Central memory CD8-positive, alpha-beta T cell (primary cell): ENCODE measurements around the gene PSD4.

Source experiments
- ATAC-seq: fragments of 150-1000 bp; cut with Tn5 transposase; replicated peaks from 2 replicates; pipeline ENCODE4 v1.10.0; 2022; ENCODE audit warnings: mild to moderate bottlenecking, moderate FRiP score, moderate number of reproducible peaks; ENCODE audit not compliant: poor library complexity, severe bottlenecking; ENCODE audit errors: extremely low read depth
- DNase-seq, 2 donors: peaks; one replicate each; pipeline ENCODE4 v3.0.0; 2021; ENCODE audit warnings: low spot score in 2 of 2
- H3K27ac Mint-ChIP-seq: one replicate; pipeline ENCODE4 v1.8.0; 2022; ENCODE audit warnings: low read depth, mild to moderate bottlenecking, moderate library complexity, mixed read lengths
- H3K27me3 Mint-ChIP-seq: one replicate; pipeline ENCODE4 v1.8.0; 2022; ENCODE audit warnings: mixed read lengths
- H3K36me3 Mint-ChIP-seq: one replicate; pipeline ENCODE4 v1.8.0; 2022; ENCODE audit warnings: mild to moderate bottlenecking, moderate library complexity, mixed read lengths; ENCODE audit not compliant: insufficient read depth
- H3K4me1 Mint-ChIP-seq: one replicate; pipeline ENCODE4 v1.8.0; 2022; ENCODE audit warnings: mixed read lengths
- H3K4me3 Mint-ChIP-seq: one replicate; pipeline ENCODE4 v1.8.0; 2022; ENCODE audit warnings: mild to moderate bottlenecking, moderate library complexity, mixed read lengths
- H3K9me3 Mint-ChIP-seq: one replicate; pipeline ENCODE4 v1.8.0; 2022; ENCODE audit warnings: mixed read lengths

PSD4 gene

DNA sequence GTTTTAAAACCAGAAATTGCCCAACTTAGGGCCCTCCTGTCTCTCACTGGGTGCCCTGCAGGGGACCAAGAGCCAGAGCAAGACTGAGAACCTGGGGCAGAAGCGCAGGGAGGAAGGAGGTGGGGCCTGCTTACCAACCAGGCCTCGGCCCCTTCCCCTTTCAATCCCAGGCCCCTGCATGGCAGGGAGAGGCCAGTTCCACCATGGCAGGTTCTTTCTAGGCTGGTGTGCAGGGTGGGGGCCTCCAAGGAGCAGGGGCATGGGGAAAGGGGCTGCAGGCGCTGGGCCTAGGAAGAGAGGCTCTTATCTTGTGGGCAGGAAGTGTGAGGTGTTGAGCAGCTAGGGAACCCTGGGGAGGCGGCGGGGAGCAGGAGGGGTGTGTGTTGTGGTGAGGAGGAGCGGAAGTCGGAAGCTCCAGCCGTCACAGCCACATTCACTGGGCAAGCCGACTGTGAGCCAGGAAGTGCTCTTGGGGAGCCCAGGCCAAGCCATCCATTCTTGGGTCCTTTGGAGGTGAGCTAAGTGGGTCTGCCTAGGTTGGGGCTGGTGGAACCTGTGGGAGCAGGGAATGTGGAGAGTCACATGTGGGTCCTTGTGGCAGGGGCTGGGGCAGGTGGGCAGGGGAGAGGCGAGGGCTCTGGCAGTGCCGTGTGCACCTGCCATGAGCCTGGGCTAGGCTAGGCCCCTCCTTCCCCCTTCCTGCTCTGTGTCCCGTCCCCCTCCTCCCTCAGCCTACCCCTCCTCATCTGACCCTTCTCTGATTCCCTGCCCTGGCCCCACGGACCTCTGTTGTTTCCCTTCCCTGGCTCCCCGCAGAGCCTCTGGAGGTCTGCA, at the start of gene PSD4:
PSD4 (plus strand) TSS at position 430 of the 834 bp plus-strand sequence. CDS start 8,486 bp downstream, outside the sequence.
- peak within 1 kb of the TSS; percentile 82 for H3K4me3 Mint-ChIP-seq
- ATAC-seq (peak; percentile 86), DNase-seq (peak; percentile 70 to 86)
- no peaks in the 10 kb centered on the region for H3K9me3 Mint-ChIP-seq
- peaks cover 31% of the 10 kb centered on the region for H3K36me3 Mint-ChIP-seq
- no peaks in the 10 kb centered on the region for H3K27me3 Mint-ChIP-seq
- peak within 1 kb of the TSS; percentile 94 for H3K27ac Mint-ChIP-seq
- H3K4me1 Mint-ChIP-seq: peaks cover 79% of the 10 kb centered on the region

DNA sequence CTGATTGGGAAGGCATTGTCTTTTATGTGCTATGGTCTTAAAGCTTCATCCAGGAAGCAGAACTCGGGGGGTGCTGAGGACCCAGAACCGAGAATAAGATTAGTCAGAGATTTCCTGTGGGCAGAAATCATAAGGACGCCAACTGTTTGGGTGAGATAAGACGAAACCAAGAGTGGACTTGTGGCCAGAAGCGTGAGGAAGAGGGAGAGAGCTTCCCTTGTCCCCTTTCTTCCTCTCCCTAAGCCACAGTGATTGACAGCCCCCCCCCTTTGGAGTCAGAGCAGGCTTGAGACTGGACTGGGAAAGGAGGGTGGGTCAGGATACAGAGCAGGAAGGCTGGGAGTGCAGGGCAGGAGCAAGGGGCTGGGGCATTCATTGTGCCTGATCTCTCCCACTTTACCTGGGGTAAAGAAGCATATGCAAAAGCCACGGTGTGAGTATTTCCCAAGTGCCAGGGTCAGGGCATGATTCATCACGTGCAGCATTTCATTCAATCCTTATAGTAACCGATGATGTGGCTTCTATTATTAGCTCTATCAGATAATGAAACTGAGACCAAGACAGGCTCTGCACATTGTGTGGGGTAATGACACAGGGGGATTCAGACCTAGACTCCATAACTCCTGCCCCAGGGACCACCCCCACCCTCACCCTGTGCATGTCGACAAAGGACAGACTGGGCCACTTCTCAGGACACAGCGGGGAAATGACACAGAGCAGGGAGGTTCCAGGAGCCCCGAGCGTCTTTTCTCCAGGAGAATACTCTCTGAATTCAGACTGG, 49.4 kb upstream of the PSD4 start:
- ATAC-seq (no peak), DNase-seq (no peak)
- Mint-ChIP-seq H3K36me3 (no peaks in the 10 kb centered on the region), H3K9me3 (no peaks in the 10 kb centered on the region), H3K27me3 (no peaks in the 10 kb centered on the region), H3K4me1 (peaks cover 17% of the 10 kb centered on the region), H3K27ac (no peak overlapping the region), H3K4me3 (no peak overlapping the region)

DNA sequence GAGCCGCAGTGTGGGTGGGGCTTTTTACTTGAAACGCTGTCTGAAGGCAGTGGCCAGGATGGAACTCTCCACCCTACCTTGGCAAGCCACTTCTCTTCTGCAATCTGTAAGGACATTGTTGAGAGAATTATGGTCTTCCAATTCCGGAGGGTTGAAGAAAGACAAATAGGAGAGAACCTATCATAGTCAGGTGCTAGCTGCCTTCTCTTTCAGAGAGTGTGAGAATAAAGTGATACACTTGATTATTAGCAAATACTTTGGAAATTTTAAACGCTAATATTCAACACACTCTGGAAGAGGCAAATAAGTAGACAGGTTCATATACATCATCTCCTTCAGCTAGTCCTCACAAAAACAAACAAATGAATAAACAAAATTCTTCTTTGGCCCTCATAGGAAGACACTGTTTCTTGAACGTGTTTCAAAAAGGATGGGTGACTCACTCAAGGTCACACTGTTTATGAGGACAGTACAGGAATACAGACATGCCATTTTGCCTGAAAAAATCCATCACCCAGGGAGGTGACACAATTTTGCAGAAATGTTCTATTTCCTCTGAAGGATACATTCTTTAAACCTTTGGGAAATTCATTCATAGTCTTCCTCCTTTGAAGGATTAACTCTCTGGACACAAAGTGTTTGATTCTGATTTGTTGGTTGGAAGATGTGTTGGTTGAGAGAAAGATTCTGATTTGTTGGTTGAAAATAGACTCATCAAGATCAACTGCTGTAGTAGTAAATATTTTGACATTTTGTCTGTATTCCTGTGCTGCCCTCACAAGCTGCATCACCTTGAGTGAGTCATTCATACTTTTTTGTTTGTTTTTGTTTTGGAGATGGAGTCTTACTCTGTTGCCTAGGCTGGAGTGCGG, 48.6 kb upstream of the PSD4 start:
- no peaks in the 10 kb centered on the region for H3K27me3 Mint-ChIP-seq
- no peaks in the 10 kb centered on the region for H3K36me3 Mint-ChIP-seq
- no peak overlapping the region for H3K4me3 Mint-ChIP-seq
- ATAC-seq (no peak), DNase-seq (no peak)
- H3K27ac Mint-ChIP-seq: no peak overlapping the region
- no peaks in the 10 kb centered on the region for H3K9me3 Mint-ChIP-seq
- H3K4me1 Mint-ChIP-seq: peaks cover 17% of the 10 kb centered on the region

DNA sequence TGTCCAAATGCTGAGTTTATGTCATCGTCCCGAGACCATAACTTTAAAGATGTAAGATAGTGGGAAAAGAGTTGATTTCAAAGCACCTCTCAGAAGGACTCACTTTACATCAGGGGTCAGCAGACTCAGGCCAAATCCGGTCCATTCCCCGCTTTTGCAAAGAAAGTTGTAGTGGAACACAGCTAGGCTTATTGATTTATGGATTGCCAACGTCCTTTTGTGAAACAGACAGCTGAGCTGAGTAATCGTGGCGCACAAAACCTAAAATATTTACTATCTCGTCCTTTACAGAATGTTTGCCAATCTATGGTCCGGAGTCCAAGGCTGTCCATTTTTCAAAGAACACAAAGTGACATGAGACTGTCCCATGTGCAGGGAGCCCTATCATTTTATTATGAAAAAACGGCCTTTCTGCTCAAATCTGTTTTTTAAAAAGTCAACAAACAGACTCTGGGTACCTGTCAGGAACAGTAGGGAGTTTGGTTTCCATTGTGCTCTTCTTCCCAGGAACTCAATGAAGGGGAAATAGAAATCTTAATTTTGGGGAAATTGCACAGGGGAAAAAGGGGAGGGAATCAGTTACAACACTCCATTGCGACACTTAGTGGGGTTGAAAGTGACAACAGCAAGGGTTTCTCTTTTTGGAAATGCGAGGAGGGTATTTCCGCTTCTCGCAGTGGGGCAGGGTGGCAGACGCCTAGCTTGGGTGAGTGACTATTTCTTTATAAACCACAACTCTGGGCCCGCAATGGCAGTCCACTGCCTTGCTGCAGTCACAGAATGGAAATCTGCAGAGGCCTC, 46.7 kb upstream of the PSD4 start, which contains the start of gene IL1RN:
IL1RN (plus strand) TSS at position 754 of the 801 bp plus-strand sequence; CDS start at position 781, 27 bp downstream.
- ATAC-seq: no peak
- no peaks in the 10 kb centered on the region for H3K27me3 Mint-ChIP-seq
- DNase-seq: no peak
- no peak within 1 kb of the TSS for H3K4me3 Mint-ChIP-seq
- peaks cover 17% of the 10 kb centered on the region for H3K4me1 Mint-ChIP-seq
- no peaks in the 10 kb centered on the region for H3K9me3 Mint-ChIP-seq
- no peaks in the 10 kb centered on the region for H3K36me3 Mint-ChIP-seq
- H3K27ac Mint-ChIP-seq: peak within 1 kb of the TSS; percentile 67

DNA sequence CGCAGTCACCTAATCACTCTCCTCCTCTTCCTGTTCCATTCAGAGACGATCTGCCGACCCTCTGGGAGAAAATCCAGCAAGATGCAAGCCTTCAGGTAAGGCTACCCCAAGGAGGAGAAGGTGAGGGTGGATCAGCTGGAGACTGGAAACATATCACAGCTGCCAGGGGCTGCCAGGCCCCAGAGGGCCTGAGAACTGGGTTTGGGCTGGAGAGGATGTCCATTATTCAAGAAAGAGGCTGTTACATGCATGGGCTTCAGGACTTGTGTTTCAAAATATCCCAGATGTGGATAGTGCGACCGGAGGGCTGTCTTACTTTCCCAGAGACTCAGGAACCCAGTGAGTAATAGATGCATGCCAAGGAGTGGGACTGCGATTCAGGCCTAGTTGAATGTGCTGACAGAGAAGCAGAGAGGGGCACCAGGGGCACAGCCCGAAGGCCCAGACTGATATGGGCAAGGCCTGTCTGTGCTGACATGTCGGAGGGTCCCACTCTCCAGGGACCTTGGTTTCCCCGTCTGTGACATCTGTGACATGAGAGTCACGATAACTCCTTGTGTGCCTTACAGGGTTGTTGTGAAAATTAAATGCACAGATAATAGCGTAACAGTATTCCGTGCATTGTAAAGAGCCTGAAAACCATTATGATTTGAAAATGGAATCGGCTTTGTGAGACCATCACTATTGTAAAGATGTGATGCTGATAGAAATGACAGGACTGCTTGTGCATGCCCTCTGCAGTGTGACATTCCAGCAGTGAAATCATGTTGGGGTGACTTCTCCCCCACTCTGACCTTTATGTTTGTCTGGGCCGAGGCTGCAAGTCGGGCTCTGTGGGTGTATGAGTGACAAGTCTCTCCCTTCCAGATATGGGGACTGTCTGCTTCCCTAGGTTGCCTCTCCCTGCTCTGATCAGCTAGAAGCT, 45.9 kb upstream of the PSD4 start:
- DNase-seq: no peak
- H3K4me1 Mint-ChIP-seq: peaks cover 17% of the 10 kb centered on the region
- H3K27ac Mint-ChIP-seq: peak overlapping the region; percentile 67
- no peaks in the 10 kb centered on the region for H3K9me3 Mint-ChIP-seq
- no peak for ATAC-seq
- H3K36me3 Mint-ChIP-seq: no peaks in the 10 kb centered on the region
- no peaks in the 10 kb centered on the region for H3K27me3 Mint-ChIP-seq
- H3K4me3 Mint-ChIP-seq: no peak overlapping the region

DNA sequence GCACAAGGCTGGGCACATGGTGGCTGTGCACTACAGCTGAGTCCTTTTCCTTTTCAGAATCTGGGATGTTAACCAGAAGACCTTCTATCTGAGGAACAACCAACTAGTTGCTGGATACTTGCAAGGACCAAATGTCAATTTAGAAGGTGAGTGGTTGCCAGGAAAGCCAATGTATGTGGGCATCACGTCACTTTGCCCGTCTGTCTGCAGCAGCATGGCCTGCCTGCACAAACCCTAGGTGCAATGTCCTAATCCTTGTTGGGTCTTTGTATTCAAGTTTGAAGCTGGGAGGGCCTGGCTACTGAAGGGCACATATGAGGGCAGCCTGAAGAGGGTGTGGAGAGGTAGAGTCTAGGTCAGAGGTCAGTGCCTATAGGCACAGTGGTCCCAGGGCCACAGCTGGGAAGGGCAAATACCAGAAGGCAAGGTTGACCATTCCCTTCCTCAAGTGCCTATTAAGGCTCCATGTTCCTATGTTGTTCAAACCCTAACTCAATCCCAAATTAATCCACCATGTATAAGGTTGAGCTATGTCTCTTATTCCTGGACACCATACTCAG, 44.2 kb upstream of the PSD4 start:
- H3K4me3 Mint-ChIP-seq: no peak overlapping the region
- peaks cover 8% of the 10 kb centered on the region for H3K4me1 Mint-ChIP-seq
- H3K9me3 Mint-ChIP-seq: no peaks in the 10 kb centered on the region
- no peak overlapping the region for H3K27ac Mint-ChIP-seq
- H3K27me3 Mint-ChIP-seq: no peaks in the 10 kb centered on the region
- DNase-seq (no peak), ATAC-seq (no peak)
- H3K36me3 Mint-ChIP-seq: no peaks in the 10 kb centered on the region

DNA sequence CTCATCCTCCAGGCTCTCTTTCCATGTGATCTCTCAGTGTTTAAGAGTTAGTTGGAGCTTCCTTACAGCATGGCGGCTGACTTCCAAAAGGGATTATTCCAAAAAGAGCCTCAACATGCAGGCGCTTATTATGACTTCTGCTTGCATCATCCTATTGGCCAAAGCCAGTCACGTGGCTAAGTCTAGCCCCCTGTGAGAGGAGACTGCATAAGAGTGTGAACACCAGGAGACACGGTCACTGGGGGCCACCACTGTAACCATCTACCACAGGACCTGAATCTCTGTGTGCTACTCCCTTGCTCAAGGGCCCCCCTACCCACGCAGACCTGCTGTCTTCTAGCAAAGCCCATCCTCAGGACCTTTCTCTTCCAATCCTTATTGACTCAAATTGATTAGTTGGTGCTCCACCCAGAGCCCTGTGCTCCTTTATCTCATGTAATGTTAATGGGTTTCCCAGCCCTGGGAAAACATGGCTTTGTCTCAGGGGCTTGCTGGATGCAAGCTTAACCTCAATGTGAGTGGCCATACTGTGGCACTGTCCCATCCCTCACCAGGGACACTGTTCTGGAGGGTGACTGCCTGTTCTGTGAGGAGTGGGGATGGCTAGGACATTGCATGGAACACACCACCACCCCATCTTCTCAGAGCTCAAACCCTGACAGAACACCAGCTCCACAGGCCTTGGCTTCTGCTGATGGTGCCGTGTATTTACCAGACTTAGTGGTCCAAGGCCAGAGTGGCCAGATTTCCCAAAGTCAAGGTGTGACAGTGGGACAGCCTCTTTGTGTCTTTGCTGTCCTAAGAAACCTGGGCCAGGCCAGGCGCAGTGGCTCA, 42.2 kb upstream of the PSD4 start:
- Mint-ChIP-seq H3K27me3 (no peaks in the 10 kb centered on the region), H3K4me1 (peaks cover 8% of the 10 kb centered on the region), H3K9me3 (no peaks in the 10 kb centered on the region), H3K4me3 (no peak overlapping the region), H3K36me3 (no peaks in the 10 kb centered on the region), H3K27ac (peak overlapping the region; percentile 44)
- ATAC-seq (no peak), DNase-seq (no peak)

DNA sequence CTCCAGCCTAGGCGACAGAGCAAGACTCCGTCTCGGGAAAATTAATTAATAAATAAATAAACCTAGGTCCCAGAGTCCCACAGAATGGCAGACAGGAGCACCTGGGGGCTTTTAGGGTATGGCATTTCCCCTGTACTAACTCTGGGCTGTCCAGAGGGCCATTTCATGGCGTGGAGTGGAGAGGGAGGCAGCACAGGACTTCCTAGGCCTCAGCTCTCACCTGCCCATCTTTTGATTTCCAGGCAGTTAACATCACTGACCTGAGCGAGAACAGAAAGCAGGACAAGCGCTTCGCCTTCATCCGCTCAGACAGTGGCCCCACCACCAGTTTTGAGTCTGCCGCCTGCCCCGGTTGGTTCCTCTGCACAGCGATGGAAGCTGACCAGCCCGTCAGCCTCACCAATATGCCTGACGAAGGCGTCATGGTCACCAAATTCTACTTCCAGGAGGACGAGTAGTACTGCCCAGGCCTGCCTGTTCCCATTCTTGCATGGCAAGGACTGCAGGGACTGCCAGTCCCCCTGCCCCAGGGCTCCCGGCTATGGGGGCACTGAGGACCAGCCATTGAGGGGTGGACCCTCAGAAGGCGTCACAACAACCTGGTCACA, 41.3 kb upstream of the PSD4 start:
- peaks cover 7% of the 10 kb centered on the region for H3K4me1 Mint-ChIP-seq
- no peaks in the 10 kb centered on the region for H3K27me3 Mint-ChIP-seq
- no peak overlapping the region for H3K4me3 Mint-ChIP-seq
- DNase-seq: no peak
- no peaks in the 10 kb centered on the region for H3K9me3 Mint-ChIP-seq
- ATAC-seq: no peak
- H3K27ac Mint-ChIP-seq: no peak overlapping the region
- no peaks in the 10 kb centered on the region for H3K36me3 Mint-ChIP-seq

DNA sequence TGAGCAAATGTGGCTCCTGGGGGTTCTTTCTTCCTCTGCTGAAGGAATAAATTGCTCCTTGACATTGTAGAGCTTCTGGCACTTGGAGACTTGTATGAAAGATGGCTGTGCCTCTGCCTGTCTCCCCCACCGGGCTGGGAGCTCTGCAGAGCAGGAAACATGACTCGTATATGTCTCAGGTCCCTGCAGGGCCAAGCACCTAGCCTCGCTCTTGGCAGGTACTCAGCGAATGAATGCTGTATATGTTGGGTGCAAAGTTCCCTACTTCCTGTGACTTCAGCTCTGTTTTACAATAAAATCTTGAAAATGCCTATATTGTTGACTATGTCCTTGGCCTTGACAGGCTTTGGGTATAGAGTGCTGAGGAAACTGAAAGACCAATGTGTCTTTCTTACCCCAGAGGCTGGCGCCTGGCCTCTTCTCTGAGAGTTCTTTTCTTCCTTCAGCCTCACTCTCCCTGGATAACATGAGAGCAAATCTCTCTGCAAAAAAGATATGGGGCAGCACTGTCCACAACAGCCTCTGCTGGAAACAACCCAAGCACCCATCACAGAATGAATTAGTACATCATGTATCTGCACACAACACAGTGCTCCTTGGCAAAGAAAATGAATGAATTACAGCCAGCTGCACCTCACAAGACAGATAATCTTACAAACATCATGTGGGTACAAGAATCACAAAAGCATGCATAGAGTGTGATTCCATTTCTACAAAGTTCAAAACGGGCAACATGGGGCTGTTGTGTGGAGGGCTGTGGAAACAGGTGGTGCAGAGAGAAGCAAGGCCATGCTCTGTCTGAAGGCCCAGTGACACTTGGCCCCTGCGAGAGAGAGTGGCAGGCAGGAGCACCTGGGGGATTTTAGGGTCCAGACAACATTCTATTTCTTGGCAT, 39.8 kb upstream of the PSD4 start:
- Mint-ChIP-seq H3K4me1 (peaks cover 15% of the 10 kb centered on the region), H3K27me3 (no peaks in the 10 kb centered on the region), H3K36me3 (no peaks in the 10 kb centered on the region), H3K27ac (peak overlapping the region; percentile 23), H3K4me3 (no peak overlapping the region), H3K9me3 (no peaks in the 10 kb centered on the region)
- ATAC-seq: no peak
- no peak for DNase-seq
